ENCODE measurements around the gene BRINP1. TPM values are rescaled to one million over a fixed set of nuclear protein-coding genes. Genes with fewer than 3 reads are reported as not detected.

The BRINP1 gene
- total and polyA plus RNA-seq, 2 donors (not counting 3 experiments of a cell fraction or from before 2014, with no cell fraction given): 0.04 TPM; not detected in 1

- Histone ChIP-seq H4K20me1 (replicated peaks; ENCODE audit: control insufficient read depth, extremely low read depth, insufficient read depth, low read length) (no peaks in the 10 kb centered on the region), H2AFZ (ENCODE audit: low read depth, low read length) (no peak overlapping the region), H3K27ac (ENCODE audit: insufficient read depth, low read depth, low read length) (no peak overlapping the region), H3K9ac (replicated peaks; ENCODE audit: extremely low read depth, insufficient read depth, low read length) (no peak overlapping the region), H3K4me3 (replicated peaks in 1 of 3; ENCODE audit: insufficient read depth in 1 of 3, low read depth in 1 of 3, low read length in 3 of 3) (no peak overlapping the region), H3K4me2 (ENCODE audit: insufficient read depth, low read length) (no peak overlapping the region), H3K27me3 (ENCODE audit: control insufficient read depth in 2 of 2, insufficient read depth in 2 of 2, low read length in 2 of 2) (no peaks in the 10 kb centered on the region), H3K9me1 (replicated peaks; ENCODE audit: control insufficient read depth, extremely low read depth, insufficient read depth, low read length) (no peaks in the 10 kb centered on the region), H3K4me1 (ENCODE audit: control insufficient read depth, extremely low read depth, insufficient read depth, low read length) (no peaks in the 10 kb centered on the region), H3K9me3 (replicated peaks; ENCODE audit: control insufficient read depth, insufficient read depth, low read length) (no peaks in the 10 kb centered on the region), H3K36me3 (ENCODE audit: control insufficient read depth in 2 of 2, extremely low read depth in 1 of 2, insufficient read depth in 2 of 2, low read length in 2 of 2) (no peaks in the 10 kb centered on the region), H3K79me2 (ENCODE audit: control insufficient read depth, insufficient read depth, low read length) (no peaks in the 10 kb centered on the region)
- no peak for TF ChIP-seq MYC (IDR thresholded peaks at IDR 0.05; ENCODE audit: low read depth, low read length)
- no peak for TF ChIP-seq EZH2 (IDR thresholded peaks at IDR 0.05; ENCODE audit: borderline replicate concordance, low read depth, low read length, severe bottlenecking)
- TF ChIP-seq CTCF (IDR thresholded peaks at IDR 0.05; ENCODE audit: extremely low read depth in 1 of 2, insufficient read depth in 1 of 2, low read depth in 1 of 2, low read length in 2 of 2): no peak
- TF ChIP-seq JUN (IDR thresholded peaks at IDR 0.05; ENCODE audit: borderline replicate concordance, insufficient read depth, insufficient read length, low read depth): no peak
- TF ChIP-seq, protein P1, sequence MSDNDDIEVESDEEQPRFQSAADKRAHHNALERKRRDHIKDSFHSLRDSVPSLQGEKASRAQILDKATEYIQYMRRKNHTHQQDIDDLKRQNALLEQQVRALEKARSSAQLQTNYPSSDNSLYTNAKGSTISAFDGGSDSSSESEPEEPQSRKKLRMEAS (IDR thresholded peaks at IDR 0.05; ENCODE audit: insufficient read depth, insufficient read length): no peak
- no peak for TF ChIP-seq GATA2 (IDR thresholded peaks at IDR 0.05; ENCODE audit: insufficient read depth, insufficient read length, low read depth, low read length)
- TF ChIP-seq POLR2A (IDR thresholded peaks at IDR 0.05; ENCODE audit: low read depth, low read length): no peak
- TF ChIP-seq FOS (IDR thresholded peaks at IDR 0.05; ENCODE audit: borderline replicate concordance, insufficient read depth, low read length): no peak
- DNase-seq (ENCODE audit: low read depth, low spot score): no peak
- dilution Hi-C loops (cut with MboI; ENCODE audit: extremely low pct_ligation_motif_present, low sequenced_read_pairs) (no loop called here), intact Hi-C loops (cut with micrococcal nuclease) (no loop called here)
- no TSS peak for BruUV-seq (replicated peaks)
- POLR2A ChIA-PET: no interaction called here
- FAIRE-seq: no peak
- CTCF ChIA-PET: no interaction called here
Observed at GRCh38 chr9:119234636-119235035, 134.6 kb downstream of the BRINP1 start.

All from endothelial cell of umbilical vein (primary cell).